Activated T-cell treated with anti-CD3 and anti-CD28 coated beads for 1 hour (primary cell): Measurements from ENCODE around the gene CSKMT.
A peak's percentile ranks its signal among the peaks of the same experiment; 100 is the strongest.
"Not testable (repeated sequence)": the region's sequence is repeated elsewhere in the genome, so short reads cannot be mapped to it uniquely, and the experiment has no call there.

Experiments
- DNase-seq: peaks from one replicate; pipeline ENCODE4 v3.0.0-alpha.2; 2020; ENCODE audit warnings: low read depth

Gene CSKMT

GRCh38 chr11:62656796-62657429, 8.2 kb upstream of the CSKMT start:
- no peak for DNase-seq

GRCh38 chr11:62664405-62665074, 572 bp upstream of the CSKMT start:
- DNase-seq, result peak; percentile 30

- DNase-seq, result peak; percentile 51
Observed at GRCh38 chr11:62665599-62666258, 617 bp downstream of the CSKMT start.

- no peak for DNase-seq
Observed at GRCh38 chr11:62666259-62666926, 1.3 kb downstream of the CSKMT start.

- no peak for DNase-seq
Observed at GRCh38 chr11:62667460-62667859, 2.3 kb downstream of the CSKMT start.

- no peak for DNase-seq
Observed at GRCh38 chr11:62669420-62670161, 4.5 kb downstream of the CSKMT start.

- no peak for DNase-seq
Observed at GRCh38 chr11:62671236-62671607, 6.1 kb downstream of the CSKMT start.

GRCh38 chr11:62671608-62672389, 6.7 kb downstream of the CSKMT start, which contains the start of the genes LBHD1 and UQCC3:
TSS of gene LBHD1 (minus strand) at chr11:62672267. CDS start at chr11:62670031, 2,236 bp downstream.
TSS of gene UQCC3 (plus strand) at chr11:62671673. CDS start at chr11:62671746, 73 bp downstream.
- DNase-seq, result peak; percentile 49

- no peak for DNase-seq
Observed at GRCh38 chr11:62673196-62673525, 8.0 kb downstream of the CSKMT start.

- not testable (repeated sequence) for DNase-seq
Observed at GRCh38 chr11:62675415-62675814, 10.3 kb downstream of the CSKMT start.

- DNase-seq, result no peak
Observed at GRCh38 chr11:62676698-62677097, 11.6 kb downstream of the CSKMT start.

GRCh38 chr11:62677156-62677555, 12.0 kb downstream of the CSKMT start:
- DNase-seq, result no peak

GRCh38 chr11:62677714-62678113, 12.6 kb downstream of the CSKMT start:
- no peak for DNase-seq

GRCh38 chr11:62678433-62678769, 13.3 kb downstream of the CSKMT start:
- DNase-seq, result no peak

- peak; percentile 73 for DNase-seq
Observed at GRCh38 chr11:62678770-62679696, 13.9 kb downstream of the CSKMT start, which contains the start of gene UBXN1. TSS of gene UBXN1 (minus strand) at chr11:62679073. CDS start at chr11:62678923, 150 bp downstream.

- peak; percentile 14 for DNase-seq
Observed at GRCh38 chr11:62680825-62681240, 15.7 kb downstream of the CSKMT start.

- no peak for DNase-seq
Observed at GRCh38 chr11:62682518-62682917, 17.4 kb downstream of the CSKMT start.

- DNase-seq, result no peak
Observed at GRCh38 chr11:62687508-62688396, 22.6 kb downstream of the CSKMT start.

GRCh38 chr11:62688491-62688890, 23.4 kb downstream of the CSKMT start:
- DNase-seq, result no peak
